Activated CD4-positive, alpha-beta memory T cell treated with anti-CD3 and anti-CD28 coated beads for 36 hours (primary cell): ENCODE results near the gene ELK1. TPM values are rescaled to one million over a fixed set of nuclear protein-coding genes. Genes with fewer than 3 reads are reported as not detected.
A peak's percentile ranks its signal among the peaks of the same experiment; 100 is the strongest.
"Not testable (repeated sequence)": the region's sequence is repeated elsewhere in the genome, so short reads cannot be mapped to it uniquely, and the experiment has no call there.

Experiments used
- CTCF ChIA-PET: fragments of 350-600 bp; sonication (Branson Sonifier 250); formaldehyde crosslinking; loops from one replicate; lab custom pipeline; 2021; ENCODE audit warnings: antibody characterized with exemption, inconsistent platforms; lab: Charles Lee
- POLR2A ChIA-PET: fragments of 350-600 bp; sonication (Branson Sonifier 250); formaldehyde crosslinking; loops from one replicate; lab custom pipeline; 2021; ENCODE audit warnings: antibody characterized with exemption; lab: Charles Lee
- DNase-seq: peaks from one replicate; pipeline ENCODE4 v3.0.0-alpha.2; 2020
- H3K27ac Mint-ChIP-seq: one replicate; pipeline ENCODE4 v1.8.0; 2021; ENCODE audit warnings: mixed read lengths
- H3K27me3 Mint-ChIP-seq: one replicate; pipeline ENCODE4 v1.8.0; 2021; ENCODE audit warnings: mixed read lengths
- H3K36me3 Mint-ChIP-seq: one replicate; pipeline ENCODE4 v1.8.0; 2021; ENCODE audit warnings: mixed read lengths
- H3K4me1 Mint-ChIP-seq: one replicate; pipeline ENCODE4 v1.8.0; 2021; ENCODE audit warnings: low read depth, mixed read lengths
- H3K4me3 Mint-ChIP-seq: one replicate; pipeline ENCODE4 v1.8.0; 2021; ENCODE audit warnings: mild to moderate bottlenecking, mixed read lengths
- H3K9me3 Mint-ChIP-seq: one replicate; pipeline ENCODE4 v1.8.0; 2021; ENCODE audit warnings: mixed read lengths
- intact Hi-C: fragments of 100-400 bp; cut with micrococcal nuclease; formaldehyde crosslinking; loops from one replicate; pipeline ENCODE4 v1.15.1; 2023
- total RNA-seq, 2 experiments: library from RNA; stranded (reverse); gene quantifications; one replicate each; pipeline ENCODE4 v1.2.3, GENCODE V29; 2021

The ELK1 gene
- total RNA-seq, 2 experiments from 2014 or later = 93.6 to 95.3 TPM

DNA sequence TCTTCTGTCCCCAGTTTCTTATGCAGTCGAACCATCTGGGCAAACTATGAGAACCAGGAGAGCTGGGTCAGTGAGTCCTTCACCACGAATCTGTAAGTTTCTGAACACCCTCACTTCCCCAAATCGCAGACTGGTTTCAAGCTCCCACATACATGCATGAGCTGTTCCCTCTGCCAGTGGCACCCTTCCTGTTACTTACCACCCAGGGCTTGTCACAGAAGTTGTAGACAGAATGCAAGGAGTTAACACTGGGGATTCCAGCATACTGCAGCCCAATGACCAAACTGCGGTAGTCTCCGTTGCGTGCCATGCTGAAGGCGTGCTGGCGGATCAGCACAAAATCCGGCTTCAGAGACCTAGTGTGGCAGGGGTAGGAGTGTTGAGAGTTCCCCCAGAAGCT lies 45.3 kb downstream of the ELK1 start:
- Mint-ChIP-seq H3K9me3 (peaks cover 3% of the 10 kb centered on the region), H3K27ac (no peak overlapping the region), H3K27me3 (no peaks in the 10 kb centered on the region), H3K4me1 (peaks cover 3% of the 10 kb centered on the region), H3K4me3 (no peak overlapping the region), H3K36me3 (no peaks in the 10 kb centered on the region)
- intact Hi-C loops = no loop called here
- DNase-seq = no peak
- POLR2A ChIA-PET = no interaction called here
- CTCF ChIA-PET = no interaction called here

DNA sequence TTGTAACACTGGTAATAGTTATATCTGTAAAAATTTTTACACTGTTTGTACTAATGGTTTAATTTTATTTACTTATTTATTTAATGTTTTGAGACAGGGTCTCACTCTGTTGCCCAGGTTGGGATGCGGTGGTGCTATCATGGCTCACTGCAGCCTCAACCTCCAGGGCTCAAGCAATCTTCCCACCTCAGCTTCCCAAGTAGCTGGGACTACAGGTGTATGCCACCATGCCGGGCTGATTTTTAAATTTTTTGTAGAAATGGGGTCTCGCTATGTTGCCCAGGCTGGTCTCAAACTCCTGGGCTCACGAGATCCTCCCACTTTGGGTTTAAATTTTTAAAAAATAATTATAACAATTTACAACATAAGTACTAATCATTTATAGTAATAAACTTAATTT lies 47.2 kb downstream of the ELK1 start:
- H3K36me3 Mint-ChIP-seq, H3K27ac Mint-ChIP-seq, DNase-seq, CTCF ChIA-PET, H3K9me3 Mint-ChIP-seq, POLR2A ChIA-PET, H3K27me3 Mint-ChIP-seq, intact Hi-C loops, H3K4me3 Mint-ChIP-seq, H3K4me1 Mint-ChIP-seq: not testable (repeated sequence)

DNA sequence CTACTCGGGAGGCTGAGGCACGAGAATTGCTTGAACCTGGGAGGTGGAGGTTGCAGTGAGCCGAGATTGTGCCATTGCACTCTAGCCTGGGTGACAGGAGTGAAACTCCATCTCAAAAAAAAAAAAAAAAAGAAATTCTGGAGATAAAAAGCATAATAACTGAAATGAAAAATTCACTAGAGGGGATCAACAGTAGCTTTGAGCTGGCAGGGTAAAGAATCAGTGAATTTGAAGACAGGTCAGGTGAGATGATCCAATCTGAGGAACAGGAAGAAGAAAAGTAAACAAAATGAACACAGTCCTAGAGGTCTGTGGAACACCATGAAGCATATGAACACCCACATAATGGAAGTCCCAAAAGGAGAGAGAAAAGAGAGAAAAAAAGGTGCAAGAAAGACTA lies 53.1 kb downstream of the ELK1 start:
- H3K9me3 Mint-ChIP-seq = peaks cover 19% of the 10 kb centered on the region
- H3K27ac Mint-ChIP-seq = no peak overlapping the region
- POLR2A ChIA-PET = no interaction called here

GRCh38 chrX:47596256-47596655 lies 54.1 kb downstream of the ELK1 start:
- DNase-seq = no peak
- intact Hi-C loops = no loop called here
- peak overlapping the region; percentile 51 for H3K27ac Mint-ChIP-seq

More for the DNA sequence above, 53.1 kb downstream of the ELK1 start:
- no peak for DNase-seq
- H3K27me3 Mint-ChIP-seq = no peaks in the 10 kb centered on the region
- H3K36me3 Mint-ChIP-seq = peaks cover 8% of the 10 kb centered on the region
- CTCF ChIA-PET = interaction anchor here (0.7 kb wide), 1 partner anchor 284 kb away, joined by 3 read pairs; no protein-coding TSS in a partner anchor
- H3K4me3 Mint-ChIP-seq = no peak overlapping the region
- H3K4me1 Mint-ChIP-seq = peaks cover 9% of the 10 kb centered on the region
- intact Hi-C loops = no loop called here

GRCh38 chrX:47595716-47596251 lies 54.6 kb downstream of the ELK1 start:
- Mint-ChIP-seq H3K36me3 (peaks cover 8% of the 10 kb centered on the region), H3K27me3 (no peaks in the 10 kb centered on the region), H3K4me3 (no peak overlapping the region), H3K27ac (peak overlapping the region; percentile 51), H3K9me3 (peaks cover 19% of the 10 kb centered on the region), H3K4me1 (peaks cover 9% of the 10 kb centered on the region)
- ChIA-PET CTCF (no interaction called here), POLR2A (no interaction called here)
- intact Hi-C loops = no loop called here
- no peak for DNase-seq

More at GRCh38 chrX:47596256-47596655, 54.1 kb downstream of the ELK1 start:
- H3K27me3 Mint-ChIP-seq = no peaks in the 10 kb centered on the region
- no peak overlapping the region for H3K4me3 Mint-ChIP-seq
- ChIA-PET POLR2A (no interaction called here), CTCF (no interaction called here)
- peaks cover 9% of the 10 kb centered on the region for H3K4me1 Mint-ChIP-seq
- H3K36me3 Mint-ChIP-seq = peaks cover 8% of the 10 kb centered on the region
- peaks cover 19% of the 10 kb centered on the region for H3K9me3 Mint-ChIP-seq

- POLR2A ChIA-PET = no interaction called here
- H3K4me1 Mint-ChIP-seq = peaks cover 9% of the 10 kb centered on the region
- CTCF ChIA-PET = no interaction called here
- no peaks in the 10 kb centered on the region for H3K27me3 Mint-ChIP-seq
- intact Hi-C loops = no loop called here
- H3K36me3 Mint-ChIP-seq = peaks cover 8% of the 10 kb centered on the region
- DNase-seq = no peak
- H3K9me3 Mint-ChIP-seq = peaks cover 13% of the 10 kb centered on the region
- no peak overlapping the region for H3K4me3 Mint-ChIP-seq
- no peak overlapping the region for H3K27ac Mint-ChIP-seq
Measured at GRCh38 chrX:47593522-47593921, 56.8 kb downstream of the ELK1 start.

GRCh38 chrX:47590984-47591383 lies 59.4 kb downstream of the ELK1 start:
- CTCF ChIA-PET = no interaction called here
- no peak overlapping the region for H3K27ac Mint-ChIP-seq

DNA sequence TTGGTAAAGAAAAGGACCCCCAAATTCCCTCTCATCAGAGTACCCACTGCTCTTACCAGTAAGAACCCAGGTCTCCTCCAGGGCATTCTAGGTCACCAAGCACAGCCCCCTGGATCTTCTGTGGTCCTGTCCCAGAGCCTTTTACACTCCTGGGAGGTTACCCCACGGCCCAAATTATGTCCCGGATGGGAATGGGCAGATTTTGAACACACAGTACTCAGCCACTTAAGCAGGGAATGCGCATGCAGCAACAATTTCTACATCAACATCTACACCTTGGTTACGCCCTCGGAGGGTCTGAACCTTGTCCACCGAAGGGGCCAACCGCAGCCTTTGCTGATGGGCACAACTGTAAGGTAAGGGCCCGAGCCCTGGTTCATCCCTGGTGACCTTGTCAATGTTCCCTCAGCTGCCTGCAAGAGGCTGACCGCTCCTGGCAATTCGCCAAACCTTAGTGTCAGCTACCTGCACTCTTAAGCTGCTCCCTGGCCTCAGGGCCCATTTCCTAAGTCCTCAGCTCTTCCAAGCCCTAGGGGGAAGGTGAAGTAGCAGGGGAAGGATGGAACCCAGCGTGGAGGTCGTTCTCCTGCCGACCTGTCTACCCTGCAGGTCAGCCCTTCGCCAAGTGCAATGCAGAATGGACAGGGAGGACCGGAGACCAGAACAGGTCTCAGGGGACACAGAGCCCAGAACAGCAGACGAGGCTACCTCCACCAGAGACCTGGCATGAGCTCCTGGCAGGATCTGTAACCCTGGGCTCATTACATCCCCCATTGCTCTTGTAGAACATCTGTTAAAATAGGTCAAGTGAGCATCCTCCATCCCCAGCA lies 62.2 kb downstream of the ELK1 start:
- no peak overlapping the region for H3K4me3 Mint-ChIP-seq
- H3K4me1 Mint-ChIP-seq = peaks cover 9% of the 10 kb centered on the region
- H3K27me3 Mint-ChIP-seq = no peaks in the 10 kb centered on the region
- ChIA-PET CTCF (no interaction called here), POLR2A (no interaction called here)
- H3K36me3 Mint-ChIP-seq = peaks cover 1% of the 10 kb centered on the region
- DNase-seq = no peak
- no peak overlapping the region for H3K27ac Mint-ChIP-seq
- intact Hi-C loops = no loop called here
- no peaks in the 10 kb centered on the region for H3K9me3 Mint-ChIP-seq

More at GRCh38 chrX:47590984-47591383, 59.4 kb downstream of the ELK1 start:
- no peak for DNase-seq
- POLR2A ChIA-PET = no interaction called here
- H3K4me3 Mint-ChIP-seq = no peak overlapping the region
- H3K27me3 Mint-ChIP-seq = no peaks in the 10 kb centered on the region
- H3K36me3 Mint-ChIP-seq = no peaks in the 10 kb centered on the region
- H3K4me1 Mint-ChIP-seq = peaks cover 5% of the 10 kb centered on the region
- intact Hi-C loops = no loop called here
- H3K9me3 Mint-ChIP-seq = peaks cover under 1% of the 10 kb centered on the region

DNA sequence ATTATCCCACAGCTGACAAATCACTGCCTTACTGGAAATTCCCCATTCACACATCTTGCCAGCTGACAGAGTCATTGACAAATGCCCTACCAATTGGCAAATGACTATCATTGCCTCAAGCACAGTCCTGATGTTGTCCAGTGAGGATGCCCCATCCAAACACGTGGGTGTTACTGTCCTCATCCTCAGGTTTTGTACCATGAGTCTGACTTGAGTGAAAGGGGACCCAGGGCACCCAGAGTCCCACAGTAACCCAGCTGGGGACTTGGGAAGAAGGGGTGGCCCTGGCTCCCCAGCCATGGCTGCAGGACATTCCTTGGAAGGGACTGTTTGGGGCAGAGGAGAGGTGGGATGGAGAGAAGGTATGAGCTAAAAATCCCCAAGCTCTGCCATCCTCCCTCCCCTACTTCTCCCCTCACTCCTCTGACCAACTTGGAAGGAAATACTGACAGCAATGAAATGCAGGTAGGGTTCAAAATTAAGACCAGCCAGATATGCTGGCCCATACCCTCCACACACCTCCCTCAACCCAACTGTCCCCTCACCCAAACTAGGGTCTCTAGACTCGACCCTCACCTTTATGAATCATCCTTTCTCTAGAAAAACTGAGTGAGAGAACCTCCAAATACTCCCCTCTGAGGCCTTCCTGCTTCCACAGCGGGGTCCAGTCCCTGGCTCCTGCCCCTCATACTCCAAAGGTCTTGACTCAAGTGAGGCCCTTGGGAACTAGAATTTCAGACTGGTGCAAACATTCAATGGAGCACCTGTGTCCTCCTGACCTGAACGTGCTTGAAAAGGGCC lies 63.1 kb downstream of the ELK1 start:
- Mint-ChIP-seq H3K9me3 (no peaks in the 10 kb centered on the region), H3K27ac (no peak overlapping the region), H3K36me3 (peaks cover 1% of the 10 kb centered on the region), H3K27me3 (no peaks in the 10 kb centered on the region), H3K4me3 (no peak overlapping the region), H3K4me1 (peaks cover 9% of the 10 kb centered on the region)
- ChIA-PET CTCF (no interaction called here), POLR2A (no interaction called here)
- DNase-seq = no peak
- intact Hi-C loops = no loop called here

GRCh38 chrX:47586043-47586787 lies 64.1 kb downstream of the ELK1 start:
- Mint-ChIP-seq H3K27ac (no peak overlapping the region), H3K27me3 (no peaks in the 10 kb centered on the region), H3K4me3 (no peak overlapping the region), H3K4me1 (peaks cover 17% of the 10 kb centered on the region), H3K9me3 (no peaks in the 10 kb centered on the region), H3K36me3 (peaks cover 1% of the 10 kb centered on the region)
- intact Hi-C loops = no loop called here
- CTCF ChIA-PET = no interaction called here
- POLR2A ChIA-PET = no interaction called here
- no peak for DNase-seq
